ENCODE measurements around the gene LARGE1. TPM values are rescaled to one million over a fixed set of nuclear protein-coding genes. Genes with fewer than 3 reads are reported as not detected.

Gene LARGE1
- total and polyA plus RNA-seq, 2 of the 13 experiments (the other 11 are each of a cell fraction or from before 2014, with no cell fraction given): 8.4 to 11.0 TPM

DNA sequence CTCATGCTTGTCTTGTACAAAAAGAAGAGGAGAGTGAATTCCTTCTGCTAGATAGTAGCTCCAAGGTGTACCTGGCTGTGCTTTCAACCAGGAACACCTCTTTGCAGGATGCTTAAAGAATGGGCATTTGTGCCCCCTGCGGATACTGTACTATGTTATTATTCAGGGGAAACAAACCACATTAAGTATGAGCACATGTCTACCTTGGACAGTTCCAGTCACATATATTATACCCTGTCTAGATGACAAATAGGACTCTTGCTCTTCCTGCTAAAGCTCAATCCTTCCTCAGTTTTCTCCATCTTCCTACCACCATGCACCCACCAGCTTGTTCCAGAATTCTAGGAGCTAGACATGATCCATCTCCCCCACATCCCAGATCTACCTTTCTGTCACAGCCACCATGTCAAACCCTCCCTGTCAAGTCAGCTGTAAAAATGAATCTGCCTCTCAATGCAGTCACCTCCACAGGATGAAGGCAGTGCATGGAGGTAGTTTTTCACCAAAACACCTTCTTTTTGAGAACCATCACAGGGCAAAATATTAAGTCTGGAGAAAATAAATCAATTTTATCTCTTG lies 337.4 kb downstream of the LARGE1 start:
- no peaks in the 10 kb centered on the region for H3K36me3 ChIP-seq (replicated peaks in 1 of 2; ENCODE audit: control insufficient read depth in 1 of 2, insufficient read depth in 2 of 2, low read length in 2 of 2)
- no peak overlapping the region for H3K4me3 ChIP-seq (replicated peaks in 1 of 3; ENCODE audit: insufficient read depth in 1 of 3, low read depth in 2 of 3, low read length in 3 of 3)
- WGBS (ENCODE audit: low lambda C conversion rate): 100% methylated on average over 1 of the region's 1 CpG
- intact Hi-C loops (cut with micrococcal nuclease; ENCODE audit: unreplicated experiment) (loop anchor here (5.0 kb wide), 1 partner anchor 334 kb away; no protein-coding TSS in a partner anchor), in situ Hi-C loops (cut with HindIII; ENCODE audit: extremely low pct_ligation_motif_present, low pct_unique_long_range_greater_than_20kb) (no loop called here)
- H3K4me1 ChIP-seq (ENCODE audit: insufficient read depth, low read length): peaks cover 21% of the 10 kb centered on the region
- no peaks in the 10 kb centered on the region for H4K20me1 ChIP-seq (ENCODE audit: insufficient read depth, low read length)
- no peaks in the 10 kb centered on the region for H3K9me3 ChIP-seq (ENCODE audit: low read length)
- no peak overlapping the region for H3K4me2 ChIP-seq (ENCODE audit: low read depth, low read length)
- no peak for ATAC-seq
- H3K9ac ChIP-seq (ENCODE audit: insufficient read depth, low read depth, low read length): no peak overlapping the region
- ChIA-PET POLR2A (interaction anchor here (2.2 kb wide), 1 partner anchor 43 kb away, joined by 7 read pairs; no protein-coding TSS in a partner anchor), CTCF (ENCODE audit: low intra/inter-chr PET ratio, low total read pairs) (no interaction called here)
- BruUV-seq (replicated peaks): no TSS peak
- no peaks in the 10 kb centered on the region for H3K27me3 ChIP-seq (ENCODE audit: control insufficient read depth in 1 of 2, insufficient read depth in 2 of 2, low read length in 2 of 2)
- no peak for FAIRE-seq
- TF ChIP-seq PITX1 (CRISPR knock-in tag; IDR thresholded peaks at IDR 0.05) (no peak), HHEX (CRISPR knock-in tag; IDR thresholded peaks at IDR 0.05) (no peak), MIER2 (CRISPR knock-in tag; IDR thresholded peaks at IDR 0.05) (0 out of 2 replicates have a peak, but pooled peaks have one; percentile 51), EHMT2 (IDR thresholded peaks at IDR 0.05; ENCODE audit: borderline replicate concordance, low read depth, low read length) (no peak), ISL2 (CRISPR knock-in tag; IDR thresholded peaks at IDR 0.05) (no peak)
- TF ChIP-seq, protein P1, sequence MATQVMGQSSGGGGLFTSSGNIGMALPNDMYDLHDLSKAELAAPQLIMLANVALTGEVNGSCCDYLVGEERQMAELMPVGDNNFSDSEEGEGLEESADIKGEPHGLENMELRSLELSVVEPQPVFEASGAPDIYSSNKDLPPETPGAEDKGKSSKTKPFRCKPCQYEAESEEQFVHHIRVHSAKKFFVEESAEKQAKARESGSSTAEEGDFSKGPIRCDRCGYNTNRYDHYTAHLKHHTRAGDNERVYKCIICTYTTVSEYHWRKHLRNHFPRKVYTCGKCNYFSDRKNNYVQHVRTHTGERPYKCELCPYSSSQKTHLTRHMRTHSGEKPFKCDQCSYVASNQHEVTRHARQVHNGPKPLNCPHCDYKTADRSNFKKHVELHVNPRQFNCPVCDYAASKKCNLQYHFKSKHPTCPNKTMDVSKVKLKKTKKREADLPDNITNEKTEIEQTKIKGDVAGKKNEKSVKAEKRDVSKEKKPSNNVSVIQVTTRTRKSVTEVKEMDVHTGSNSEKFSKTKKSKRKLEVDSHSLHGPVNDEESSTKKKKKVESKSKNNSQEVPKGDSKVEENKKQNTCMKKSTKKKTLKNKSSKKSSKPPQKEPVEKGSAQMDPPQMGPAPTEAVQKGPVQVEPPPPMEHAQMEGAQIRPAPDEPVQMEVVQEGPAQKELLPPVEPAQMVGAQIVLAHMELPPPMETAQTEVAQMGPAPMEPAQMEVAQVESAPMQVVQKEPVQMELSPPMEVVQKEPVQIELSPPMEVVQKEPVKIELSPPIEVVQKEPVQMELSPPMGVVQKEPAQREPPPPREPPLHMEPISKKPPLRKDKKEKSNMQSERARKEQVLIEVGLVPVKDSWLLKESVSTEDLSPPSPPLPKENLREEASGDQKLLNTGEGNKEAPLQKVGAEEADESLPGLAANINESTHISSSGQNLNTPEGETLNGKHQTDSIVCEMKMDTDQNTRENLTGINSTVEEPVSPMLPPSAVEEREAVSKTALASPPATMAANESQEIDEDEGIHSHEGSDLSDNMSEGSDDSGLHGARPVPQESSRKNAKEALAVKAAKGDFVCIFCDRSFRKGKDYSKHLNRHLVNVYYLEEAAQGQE (IDR thresholded peaks at IDR 0.05; ENCODE audit: borderline replicate concordance in 1 of 2, low read depth in 1 of 2, low read length in 2 of 2): peak in 1 of 2 experiments; percentile 77; a peak in 3 of 4 replicates
- H3K79me2 ChIP-seq (ENCODE audit: insufficient read depth, low read length): no peaks in the 10 kb centered on the region
- no peak for DNase-seq (ENCODE audit: low spot score)
- no peak overlapping the region for H3K27ac ChIP-seq (ENCODE audit: extremely low read length, insufficient read depth, low read length)
- H2AFZ ChIP-seq (ENCODE audit: low read length): no peak overlapping the region
